ENCODE measurements around the gene PGLYRP3. TPM values are rescaled to one million over a fixed set of nuclear protein-coding genes. Genes with fewer than 3 reads are reported as not detected.

The PGLYRP3 gene
- total RNA-seq, 1 donor from 2014 or later, result 0.87 TPM

DNA sequence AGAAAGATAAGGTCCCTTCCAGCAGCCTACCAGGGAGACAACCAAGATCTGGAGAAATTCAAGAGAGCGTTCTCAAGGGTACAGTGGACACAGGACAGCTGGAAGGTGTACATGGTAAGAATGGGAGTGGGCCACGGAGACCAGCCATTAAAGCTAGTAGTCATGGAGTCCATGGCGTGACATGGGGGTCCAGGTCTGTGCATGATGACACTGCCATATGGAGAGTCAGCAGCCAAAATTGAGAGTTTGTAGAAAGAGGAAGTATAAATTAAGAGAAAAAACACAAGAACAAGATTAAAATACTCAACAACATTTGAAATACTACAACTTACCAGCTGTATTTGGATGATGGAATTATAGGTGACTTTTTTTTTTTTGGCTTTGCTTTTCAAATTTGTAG lies 61.2 kb downstream of the PGLYRP3 start:
- H3K27ac Mint-ChIP-seq, result no peak overlapping the region
- DNase-seq (ENCODE audit: extremely low spot score, unreplicated experiment), result no peak
- TF ChIP-seq, protein P1, sequence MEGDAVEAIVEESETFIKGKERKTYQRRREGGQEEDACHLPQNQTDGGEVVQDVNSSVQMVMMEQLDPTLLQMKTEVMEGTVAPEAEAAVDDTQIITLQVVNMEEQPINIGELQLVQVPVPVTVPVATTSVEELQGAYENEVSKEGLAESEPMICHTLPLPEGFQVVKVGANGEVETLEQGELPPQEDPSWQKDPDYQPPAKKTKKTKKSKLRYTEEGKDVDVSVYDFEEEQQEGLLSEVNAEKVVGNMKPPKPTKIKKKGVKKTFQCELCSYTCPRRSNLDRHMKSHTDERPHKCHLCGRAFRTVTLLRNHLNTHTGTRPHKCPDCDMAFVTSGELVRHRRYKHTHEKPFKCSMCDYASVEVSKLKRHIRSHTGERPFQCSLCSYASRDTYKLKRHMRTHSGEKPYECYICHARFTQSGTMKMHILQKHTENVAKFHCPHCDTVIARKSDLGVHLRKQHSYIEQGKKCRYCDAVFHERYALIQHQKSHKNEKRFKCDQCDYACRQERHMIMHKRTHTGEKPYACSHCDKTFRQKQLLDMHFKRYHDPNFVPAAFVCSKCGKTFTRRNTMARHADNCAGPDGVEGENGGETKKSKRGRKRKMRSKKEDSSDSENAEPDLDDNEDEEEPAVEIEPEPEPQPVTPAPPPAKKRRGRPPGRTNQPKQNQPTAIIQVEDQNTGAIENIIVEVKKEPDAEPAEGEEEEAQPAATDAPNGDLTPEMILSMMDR (conservative IDR thresholded peaks at IDR 0.05), result no peak
- H3K4me3 Mint-ChIP-seq, result no peak overlapping the region
- no peaks in the 10 kb centered on the region for H3K9me3 Mint-ChIP-seq
- H3K4me1 Mint-ChIP-seq (ENCODE audit: unreplicated experiment), result no peaks in the 10 kb centered on the region
- H3K27me3 Mint-ChIP-seq, result peaks cover 70% of the 10 kb centered on the region
- H3K36me3 Mint-ChIP-seq, result no peaks in the 10 kb centered on the region

DNA sequence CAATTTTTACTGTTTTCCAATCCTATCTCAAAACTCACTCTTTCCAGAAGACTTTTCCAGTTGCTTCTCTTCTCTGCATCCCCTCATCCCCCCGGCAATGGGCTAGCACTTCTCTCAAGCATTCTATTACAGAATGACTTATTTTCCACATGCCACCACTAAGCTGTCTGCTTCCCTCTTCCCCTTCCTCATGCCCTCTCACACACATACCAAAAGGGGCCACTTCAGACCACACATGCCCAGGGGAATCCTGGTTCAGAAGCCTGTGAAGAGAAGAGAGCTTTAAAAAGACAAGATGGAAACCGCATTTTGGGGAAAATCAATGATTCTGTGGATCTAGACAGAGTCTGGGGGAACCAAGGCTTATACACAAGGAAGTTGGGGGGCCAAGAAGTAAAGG lies 61.7 kb downstream of the PGLYRP3 start:
- H3K4me1 Mint-ChIP-seq (ENCODE audit: unreplicated experiment), result no peaks in the 10 kb centered on the region
- TF ChIP-seq, protein P1 (conservative IDR thresholded peaks at IDR 0.05), result no peak
- DNase-seq (ENCODE audit: extremely low spot score, unreplicated experiment), result no peak
- H3K27me3 Mint-ChIP-seq, result peaks cover 71% of the 10 kb centered on the region
- H3K36me3 Mint-ChIP-seq, result no peaks in the 10 kb centered on the region
- H3K9me3 Mint-ChIP-seq, result no peaks in the 10 kb centered on the region
- H3K27ac Mint-ChIP-seq, result no peak overlapping the region
- no peak overlapping the region for H3K4me3 Mint-ChIP-seq

DNA sequence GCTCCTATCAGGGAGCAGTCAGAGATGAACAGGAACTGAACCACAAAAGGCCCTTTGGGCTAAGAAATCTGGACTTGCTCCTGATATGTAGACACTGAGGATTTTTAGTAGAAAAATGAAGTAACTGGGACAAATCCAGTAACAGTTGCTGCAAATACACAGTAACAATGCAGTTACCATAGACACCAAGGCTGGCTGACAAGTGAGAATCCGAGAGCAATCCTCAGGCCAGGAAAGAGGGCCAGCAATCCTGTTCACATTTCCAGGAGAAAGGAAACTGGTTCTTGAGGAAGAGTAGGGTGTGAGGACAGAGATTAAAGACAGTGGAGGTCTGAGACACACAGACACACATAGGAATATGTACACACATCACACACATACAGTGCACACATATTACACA lies 62.6 kb downstream of the PGLYRP3 start:
- no peaks in the 10 kb centered on the region for H3K36me3 Mint-ChIP-seq
- peaks cover 66% of the 10 kb centered on the region for H3K27me3 Mint-ChIP-seq
- TF ChIP-seq, protein P1 (conservative IDR thresholded peaks at IDR 0.05), result no peak
- H3K9me3 Mint-ChIP-seq, result peaks cover 2% of the 10 kb centered on the region
- H3K4me1 Mint-ChIP-seq (ENCODE audit: unreplicated experiment), result no peaks in the 10 kb centered on the region
- no peak overlapping the region for H3K4me3 Mint-ChIP-seq
- no peak overlapping the region for H3K27ac Mint-ChIP-seq
- no peak for DNase-seq (ENCODE audit: extremely low spot score, unreplicated experiment)

DNA sequence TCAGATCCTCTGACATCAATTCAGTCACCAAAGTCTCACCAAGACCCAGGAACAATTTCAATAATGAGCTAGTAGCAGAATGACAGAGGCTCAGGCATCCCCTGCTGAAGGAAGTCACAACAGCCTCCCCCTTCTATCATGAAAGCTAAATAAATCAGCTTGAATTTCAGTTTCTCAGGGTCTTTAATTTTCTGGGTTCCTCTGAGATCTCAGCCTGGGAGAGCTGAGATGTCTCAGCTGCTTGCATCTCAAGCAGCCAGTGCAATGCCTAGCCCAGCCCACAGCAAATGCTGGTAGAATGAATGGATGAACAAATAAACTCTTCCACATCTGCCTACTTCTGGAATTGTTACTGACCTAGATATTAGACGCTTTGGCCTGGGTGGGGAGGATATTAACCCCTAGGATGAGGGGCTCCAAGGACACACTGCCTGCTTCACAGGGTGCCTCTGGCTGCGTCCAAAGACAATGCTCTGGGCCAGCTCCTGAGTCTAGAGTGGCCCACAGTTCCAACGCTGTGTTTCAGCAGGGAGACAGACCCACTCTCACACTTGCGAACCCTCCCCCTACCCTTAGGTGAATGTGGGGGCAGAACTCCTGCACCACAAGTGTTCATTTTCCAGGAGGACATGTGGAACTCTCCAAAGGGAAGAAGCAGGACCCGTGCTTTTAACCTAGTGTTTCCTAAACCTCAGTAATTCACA lies 64.4 kb downstream of the PGLYRP3 start:
- TF ChIP-seq, protein P1 (conservative IDR thresholded peaks at IDR 0.05), result no peak
- Mint-ChIP-seq H3K27ac (no peak overlapping the region), H3K4me3 (no peak overlapping the region), H3K27me3 (peaks cover 53% of the 10 kb centered on the region), H3K4me1 (ENCODE audit: unreplicated experiment) (no peaks in the 10 kb centered on the region), H3K9me3 (peaks cover 9% of the 10 kb centered on the region), H3K36me3 (no peaks in the 10 kb centered on the region)
- no peak for DNase-seq (ENCODE audit: extremely low spot score, unreplicated experiment)

Other genes starting within 250 kb of the PGLYRP3 start
- gene SPRR2B, start 241.3 kb downstream of the PGLYRP3 start, total RNA-seq (ENCODE audit: low replicate concordance), result not detected in 2 replicates
- not detected in 2 replicates for gene SPRR2E, start 218.4 kb downstream of the PGLYRP3 start, total RNA-seq (ENCODE audit: low replicate concordance)
- gene SPRR2F, start 199.4 kb downstream of the PGLYRP3 start, total RNA-seq (ENCODE audit: low replicate concordance), result 2.5 and 5.1 TPM in 2 replicates
- gene SPRR2G, start 162.1 kb downstream of the PGLYRP3 start, total RNA-seq (ENCODE audit: low replicate concordance), result not detected in 2 replicates
- not detected in 2 replicates for gene LELP1, start 109.5 kb downstream of the PGLYRP3 start, total RNA-seq (ENCODE audit: low replicate concordance)
- not detected in 2 replicates for gene PRR9, start 95.4 kb downstream of the PGLYRP3 start, total RNA-seq (ENCODE audit: low replicate concordance)
- gene LORICRIN, start 53.3 kb downstream of the PGLYRP3 start, total RNA-seq (ENCODE audit: low replicate concordance), result not detected in 2 replicates
- gene PGLYRP4, start 35.9 kb upstream of the PGLYRP3 start, total RNA-seq (ENCODE audit: low replicate concordance), result 4.4 and 5.9 TPM in 2 replicates
- 1,065 and 1,707 TPM in 2 replicates for gene S100A9, start 44.9 kb upstream of the PGLYRP3 start, total RNA-seq (ENCODE audit: low replicate concordance)
- gene S100A12, start 62.7 kb upstream of the PGLYRP3 start, total RNA-seq (ENCODE audit: low replicate concordance), result 0.62 TPM in 1 of 2 replicates, not detected in the other
- 667 and 678 TPM in 2 replicates for gene S100A8, start 78.1 kb upstream of the PGLYRP3 start, total RNA-seq (ENCODE audit: low replicate concordance)
- not detected in 2 replicates for gene S100A7A, start 103.6 kb upstream of the PGLYRP3 start, total RNA-seq (ENCODE audit: low replicate concordance)
- 6.2 and 10.2 TPM in 2 replicates for gene S100A7, start 147.7 kb upstream of the PGLYRP3 start, total RNA-seq (ENCODE audit: low replicate concordance)
- gene S100A6, start 223.0 kb upstream of the PGLYRP3 start, total RNA-seq (ENCODE audit: low replicate concordance), result 21.9 and 1,154 TPM in 2 replicates
- gene S100A5, start 228.0 kb upstream of the PGLYRP3 start, total RNA-seq (ENCODE audit: low replicate concordance), result 0.62 TPM in 1 of 2 replicates, not detected in the other
- gene S100A4, start 232.9 kb upstream of the PGLYRP3 start, total RNA-seq (ENCODE audit: low replicate concordance), result 61.0 and 200 TPM in 2 replicates
- gene S100A3, start 236.3 kb upstream of the PGLYRP3 start, total RNA-seq (ENCODE audit: low replicate concordance), result 1.4 and 2.8 TPM in 2 replicates

All from type B pancreatic cell (in vitro differentiated cells).